Prostate gland (tissue), 2 donors: ENCODE data around the gene C5orf15.

Source experiments
- CTCF ChIP-seq, 4 experiments: fragments of 200-600 bp in 2 of 4; fragments of 450-650 bp in 2 of 4; sonication (generic) in 2 of 4; IDR thresholded peaks; 1 replicate in 3 of 4; 2 replicates in 1 of 4; pipeline ENCODE4 v1.5.1; 2016 to 2019; ENCODE audit warnings: antibody characterized with exemption in 4 of 4, mild to moderate bottlenecking in 2 of 4, moderate library complexity in 2 of 4
- POLR2AphosphoS5 ChIP-seq: sonication (generic); formaldehyde crosslinking; IDR thresholded peaks from one replicate; pipeline ENCODE4 v1.6.1; 2017; ENCODE audit warnings: antibody characterized with exemption

DNA sequence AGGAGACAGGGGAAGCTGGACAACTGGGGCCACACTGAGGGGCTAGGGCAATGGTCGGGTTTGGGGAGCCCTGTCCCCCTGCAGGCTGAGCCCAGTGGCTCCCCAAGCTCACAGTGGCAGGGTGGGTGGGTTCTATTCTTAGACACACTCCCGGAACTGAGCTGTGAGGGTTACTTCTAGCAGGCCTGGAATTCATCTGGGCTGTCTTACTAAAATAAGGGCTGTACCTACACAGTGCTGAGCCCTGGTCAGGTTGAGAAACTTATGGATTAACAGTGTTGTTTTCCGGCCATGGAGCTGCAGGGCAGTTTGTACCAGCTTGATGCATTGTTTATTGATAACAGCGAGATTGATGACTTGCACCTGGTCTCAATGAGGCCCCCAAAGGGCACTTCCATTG lies 58.8 kb downstream of the C5orf15 start:
- no peak for TF ChIP-seq POLR2AphosphoS5
- TF ChIP-seq CTCF (IDR thresholded peaks at IDR 0.05), result no peak
